Thoracic aorta (tissue), 2 donors: ENCODE results near the gene S100A3. TPM values are rescaled to one million over a fixed set of nuclear protein-coding genes. Genes with fewer than 3 reads are reported as not detected.
A peak's percentile ranks its signal among the peaks of the same experiment; 100 is the strongest.
"Not testable (repeated sequence)": the region's sequence is repeated elsewhere in the genome, so short reads cannot be mapped to it uniquely, and the experiment has no call there.

ENCODE experiments used
- ATAC-seq: fragments of 150-250 bp; one replicate; pipeline ENCODE4 v1.8.0; 2017; ENCODE audit warnings: low read depth; ENCODE audit not compliant: insufficient number of reproducible peaks, low FRiP score
- DNase-seq: peaks from one replicate; pipeline ENCODE4 v3.0.0-alpha.2; 2020; ENCODE audit warnings: low spot score
- H3K27ac ChIP-seq, 2 donors: fragments of 200-600 bp; sonication (generic); 1 replicate in 1 of 2; 2 replicates in 1 of 2; pipeline ENCODE4 v1.5.1; 2016; ENCODE audit warnings: mild to moderate bottlenecking in 2 of 2, moderate library complexity in 2 of 2
- H3K27me3 ChIP-seq: fragments of 200-600 bp; sonication (generic); replicated peaks from 2 replicates; pipeline ENCODE4 v1.6.0; 2016; ENCODE audit warnings: mild to moderate bottlenecking; ENCODE audit not compliant: insufficient read depth
- H3K36me3 ChIP-seq: fragments of 200-600 bp; sonication (generic); one replicate; pipeline ENCODE4 v1.5.1; 2016
- H3K4me1 ChIP-seq, 2 donors: fragments of 200-600 bp; sonication (generic); 1 replicate in 1 of 2; 2 replicates in 1 of 2; pipeline versions ENCODE4 v1.5.1 to v1.6.0; 2016; ENCODE audit warnings: low read depth in 2 of 2, mild to moderate bottlenecking in 1 of 2; ENCODE audit not compliant: control insufficient read depth in 1 of 2
- H3K4me3 ChIP-seq: fragments of 200-600 bp; sonication (generic); 2 replicates; pipeline ENCODE4 v1.5.1; 2016; ENCODE audit warnings: mild to moderate bottlenecking
- H3K9me3 ChIP-seq: fragments of 200-600 bp; sonication (generic); 2 replicates; pipeline ENCODE4 v1.5.1; 2016
- CTCF ChIP-seq: fragments of 200-600 bp; sonication (generic); IDR thresholded peaks from one replicate; pipeline ENCODE4 v1.5.1; 2019; ENCODE audit warnings: antibody characterized with exemption
- total RNA-seq, 2 donors: library from RNA; depleted of rRNA; stranded (reverse); fragments of >200 nt; gene quantifications; one replicate each; pipeline versions ENCODE4 v1.1.0 to v1.2.3, GENCODE V29; 2016

S100A3 gene
- total RNA-seq, 2 donors from 2014 or later: 3.1 to 25.0 TPM

- no peak overlapping the region for H3K4me3 ChIP-seq
- no peak for TF ChIP-seq CTCF
- ATAC-seq (no peak), DNase-seq (no peak)
- no peaks in the 10 kb centered on the region for H3K36me3 ChIP-seq
- H3K4me1 ChIP-seq: peaks cover 7 to 21% of the 10 kb centered on the region in 2 donors
- no peaks in the 10 kb centered on the region for H3K27me3 ChIP-seq
- H3K9me3 ChIP-seq: no peaks in the 10 kb centered on the region
- no peak overlapping the region for H3K27ac ChIP-seq
These were observed 22.9 kb downstream of the S100A3 start for GRCh38 chr1:153526132-153526543.

GRCh38 chr1:153525088-153525728 lies 23.9 kb downstream of the S100A3 start:
- Histone ChIP-seq H3K4me1 (peaks cover 7 to 15% of the 10 kb centered on the region in 2 donors), H3K9me3 (no peaks in the 10 kb centered on the region), H3K27me3 (no peaks in the 10 kb centered on the region), H3K27ac (peak overlapping the region in 1 of 2 donors; percentile 57), H3K4me3 (no peak overlapping the region), H3K36me3 (no peaks in the 10 kb centered on the region)
- DNase-seq (no peak), ATAC-seq (no peak)
- TF ChIP-seq CTCF: no peak

- H3K27me3 ChIP-seq, H3K4me3 ChIP-seq, H3K27ac ChIP-seq, DNase-seq, ATAC-seq, H3K36me3 ChIP-seq, H3K9me3 ChIP-seq: not testable (repeated sequence)
- H3K4me1 ChIP-seq: peaks cover 11 to 21% of the 10 kb centered on the region in 2 donors
These were observed 26.6 kb downstream of the S100A3 start for GRCh38 chr1:153522353-153523048.

- H3K27me3 ChIP-seq, H3K9me3 ChIP-seq, H3K27ac ChIP-seq, DNase-seq, H3K36me3 ChIP-seq, ATAC-seq, H3K4me3 ChIP-seq: not testable (repeated sequence)
- peaks cover 11 to 14% of the 10 kb centered on the region in 2 donors for H3K4me1 ChIP-seq
These were observed 27.2 kb downstream of the S100A3 start for GRCh38 chr1:153521808-153522207.

GRCh38 chr1:153520818-153521476 lies 28.1 kb downstream of the S100A3 start:
- Histone ChIP-seq H3K4me1 (peaks cover 11 to 14% of the 10 kb centered on the region in 2 donors), H3K9me3 (no peaks in the 10 kb centered on the region), H3K27me3 (no peaks in the 10 kb centered on the region), H3K4me3 (no peak overlapping the region), H3K36me3 (no peaks in the 10 kb centered on the region), H3K27ac (no peak overlapping the region)
- no peak for ATAC-seq
- DNase-seq: no peak
- TF ChIP-seq CTCF: no peak

- DNase-seq, H3K4me3 ChIP-seq, ATAC-seq, H3K27me3 ChIP-seq, H3K9me3 ChIP-seq, H3K36me3 ChIP-seq, H3K27ac ChIP-seq: not testable (repeated sequence)
- H3K4me1 ChIP-seq: peaks cover 7 to 12% of the 10 kb centered on the region in 2 donors
These were observed 28.8 kb downstream of the S100A3 start for GRCh38 chr1:153520137-153520691.
